Activated CD4-positive, alpha-beta T cell treated with anti-CD3 and anti-CD28 coated beads for 48 hours (primary cell): ENCODE data around the gene KRTAP20-2.

Source experiments
- DNase-seq: peaks from one replicate; pipeline ENCODE4 v3.0.0-alpha.2; 2020

The KRTAP20-2 gene

DNA sequence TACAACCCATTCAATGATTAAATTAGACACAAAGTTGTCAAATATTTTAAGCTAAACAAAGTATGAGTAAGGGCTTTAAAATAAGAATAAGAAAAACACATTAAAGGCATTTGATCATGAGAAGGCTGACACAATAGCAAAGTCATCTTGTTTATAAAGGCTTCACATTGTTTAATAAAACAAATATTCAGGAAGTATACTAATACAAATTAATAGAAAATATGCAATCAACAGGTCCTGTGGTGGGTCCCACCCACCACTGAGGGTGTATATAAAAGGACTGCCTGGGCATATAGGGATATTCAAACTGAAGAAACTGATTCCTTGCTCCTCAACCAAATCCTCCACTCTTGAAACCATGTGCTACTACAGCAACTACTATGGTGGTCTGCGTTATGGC lies at the start of gene KRTAP20-2:
KRTAP20-2 (plus strand) TSS at position 301 of the 400 bp plus-strand sequence; CDS start at position 359, 58 bp downstream.
- DNase-seq: no peak

- DNase-seq: no peak
Observed at GRCh38 chr21:30590297-30590696, 44.7 kb upstream of the KRTAP20-2 start, which contains the start of gene KRTAP22-2. Gene KRTAP22-2, minus strand, starts transcription at chr21:30590397.

DNA sequence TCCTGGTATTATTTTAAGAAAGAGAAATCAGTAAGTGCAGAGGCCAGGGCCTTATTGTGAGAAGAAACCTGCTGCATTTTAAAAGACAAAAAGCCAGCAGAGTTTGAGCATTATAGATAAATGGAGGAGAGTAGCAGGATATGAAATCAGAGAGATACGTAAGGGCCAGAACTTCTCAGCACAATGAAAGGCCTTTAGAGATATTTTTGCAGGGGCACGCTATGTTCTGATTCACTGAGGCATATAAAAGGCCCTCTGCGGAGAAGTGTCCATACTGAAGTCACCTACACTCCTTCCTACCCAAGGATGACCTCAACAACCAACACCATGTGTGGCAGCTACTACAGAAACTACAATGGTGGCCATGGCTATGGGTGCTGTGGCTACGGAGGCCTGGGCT lies 42.9 kb upstream of the KRTAP20-2 start, which contains the start of gene KRTAP6-3:
KRTAP6-3 (plus strand) TSS at position 301 of the 400 bp plus-strand sequence; CDS start at position 307, 6 bp downstream.
- no peak for DNase-seq

GRCh38 chr21:30598802-30599201 lies 36.2 kb upstream of the KRTAP20-2 start, which contains the start of gene KRTAP6-2:
Gene KRTAP6-2, minus strand, starts transcription at chr21:30598902. Its CDS starts 28 bp downstream, at chr21:30598874.
- DNase-seq: no peak

DNA sequence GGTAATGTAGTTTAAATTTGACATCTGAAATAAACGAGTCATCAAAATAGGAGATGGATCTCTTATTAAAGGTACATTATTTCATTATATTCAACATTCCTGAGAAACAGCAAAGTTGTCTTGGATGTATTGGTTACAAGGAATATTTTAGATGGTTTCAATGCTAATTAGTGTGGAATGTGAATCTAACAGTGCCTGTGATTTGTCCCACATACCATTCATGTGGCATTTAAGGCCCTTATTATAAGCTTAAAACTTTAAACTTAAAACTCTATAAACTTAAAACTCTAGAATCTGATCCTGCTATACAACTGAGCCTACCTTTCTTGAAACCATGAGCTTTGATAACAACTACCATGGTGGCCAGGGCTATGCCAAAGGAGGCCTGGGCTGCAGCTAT lies 34.2 kb upstream of the KRTAP20-2 start, which contains the start of gene KRTAP22-1:
KRTAP22-1 (plus strand) TSS at position 301 of the 400 bp plus-strand sequence.
- DNase-seq: no peak

GRCh38 chr21:30605968-30606367 lies 29.0 kb upstream of the KRTAP20-2 start:
- no peak for DNase-seq

DNA sequence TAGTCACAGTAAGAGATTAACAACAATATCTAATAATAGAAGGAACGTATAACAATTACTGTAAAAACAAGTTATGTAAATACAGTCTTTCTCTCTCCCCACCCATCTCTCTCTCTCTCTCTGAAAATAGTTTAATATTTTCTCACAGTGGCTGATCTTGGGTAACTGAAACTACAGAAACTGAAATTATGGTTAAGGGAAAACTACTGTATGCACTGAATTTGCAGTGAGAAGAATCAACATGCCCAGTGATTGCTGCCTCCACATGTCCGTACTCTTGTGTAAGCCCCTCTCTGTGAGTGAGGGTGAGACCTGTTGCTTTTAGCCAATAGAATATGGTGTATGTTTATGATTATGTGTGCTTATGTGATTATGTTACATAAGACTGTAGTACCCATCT lies 22.9 kb upstream of the KRTAP20-2 start:
- no peak for DNase-seq

DNA sequence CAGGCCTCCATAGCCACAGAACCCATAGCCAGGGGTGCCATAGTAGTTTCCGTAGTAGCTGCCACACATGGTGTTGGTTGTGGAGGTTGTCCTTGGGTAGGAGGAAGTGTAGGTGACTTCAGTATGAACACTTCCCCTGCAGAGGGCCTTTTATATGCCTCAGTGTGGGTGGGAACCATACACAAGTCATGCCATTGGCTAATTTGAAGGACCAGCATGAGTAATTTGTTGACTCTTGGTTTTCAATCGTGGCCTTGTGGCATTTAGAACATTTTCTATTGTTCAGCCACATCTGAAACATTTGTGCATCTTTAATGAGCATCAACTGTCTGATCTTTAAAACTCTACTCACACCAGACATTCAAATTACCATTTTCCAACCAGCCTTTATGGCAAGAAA lies 21.2 kb upstream of the KRTAP20-2 start, which contains the start of gene KRTAP6-1:
KRTAP6-1 (minus strand) TSS at position 95 of the 400 bp plus-strand sequence; CDS start at position 69, 26 bp downstream.
- DNase-seq: no peak

GRCh38 chr21:30615199-30615598 lies 19.8 kb upstream of the KRTAP20-2 start:
- no peak for DNase-seq

DNA sequence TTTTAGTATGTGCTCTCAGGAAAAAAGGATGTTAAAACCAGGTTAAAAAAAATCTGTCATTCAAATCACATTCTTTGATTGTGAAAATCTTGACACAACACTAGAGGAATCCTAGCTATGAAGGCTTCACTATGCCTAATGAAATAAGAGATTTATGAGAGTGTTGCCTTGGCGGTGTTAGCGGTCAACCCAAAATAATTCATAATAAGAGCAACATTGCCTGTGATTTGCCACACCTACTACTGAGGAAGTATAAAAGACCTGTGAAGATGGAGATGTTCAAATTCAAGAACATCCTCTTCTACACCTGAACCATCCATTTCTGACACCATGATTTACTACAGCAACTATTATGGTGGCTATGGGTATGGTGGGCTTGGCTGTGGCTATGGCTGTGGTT lies 18.9 kb upstream of the KRTAP20-2 start, which contains the start of gene KRTAP20-1:
KRTAP20-1 (plus strand) TSS at position 301 of the 400 bp plus-strand sequence; CDS start at position 331, 30 bp downstream.
- DNase-seq: no peak

- DNase-seq: no peak
Observed at GRCh38 chr21:30620080-30620479, 14.9 kb upstream of the KRTAP20-2 start.

DNA sequence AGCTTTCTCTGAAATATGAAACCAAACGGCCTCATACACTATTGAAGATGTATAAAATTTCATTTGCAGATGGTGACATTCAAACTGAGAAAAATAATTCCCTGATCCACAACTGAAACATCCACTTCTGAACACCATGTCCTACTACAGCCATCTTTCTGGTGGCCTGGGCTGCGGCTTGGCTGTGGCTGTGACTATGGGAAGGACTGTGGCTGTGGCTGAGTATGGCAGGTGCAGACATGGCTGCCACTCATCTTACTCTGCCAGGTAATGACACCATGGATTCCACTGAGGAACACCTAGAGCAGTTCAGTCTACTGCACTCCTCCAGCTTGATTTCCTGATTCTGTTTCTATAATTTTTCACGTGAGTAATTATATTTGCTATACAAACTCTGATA lies 14.5 kb upstream of the KRTAP20-2 start, which contains the start of gene KRTAP20-4:
KRTAP20-4 (plus strand) TSS at position 106 of the 400 bp plus-strand sequence.
- no peak for DNase-seq

DNA sequence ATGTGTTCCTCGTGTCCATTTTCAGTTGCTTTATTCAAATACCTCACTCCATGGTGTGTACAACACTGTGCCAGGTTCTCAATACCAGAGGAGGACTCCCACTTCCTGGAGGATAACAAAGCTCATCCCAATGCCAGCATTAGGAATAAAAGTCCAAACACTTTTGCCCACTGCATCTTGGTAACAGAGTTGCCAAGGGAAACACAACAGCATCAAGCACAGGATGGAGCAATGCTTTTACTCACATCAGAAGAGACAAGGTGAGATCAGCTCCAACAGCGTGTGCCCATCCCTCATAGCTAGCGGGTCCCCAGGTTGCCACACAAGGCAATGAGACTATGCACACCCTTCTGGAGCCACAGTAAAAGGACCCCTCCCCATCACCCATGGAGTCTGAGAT lies 11.6 kb upstream of the KRTAP20-2 start:
- DNase-seq: no peak

GRCh38 chr21:30625449-30626165 lies 9.4 kb upstream of the KRTAP20-2 start:
- no peak for DNase-seq

GRCh38 chr21:30628109-30628508 lies 6.9 kb upstream of the KRTAP20-2 start:
- no peak for DNase-seq

DNA sequence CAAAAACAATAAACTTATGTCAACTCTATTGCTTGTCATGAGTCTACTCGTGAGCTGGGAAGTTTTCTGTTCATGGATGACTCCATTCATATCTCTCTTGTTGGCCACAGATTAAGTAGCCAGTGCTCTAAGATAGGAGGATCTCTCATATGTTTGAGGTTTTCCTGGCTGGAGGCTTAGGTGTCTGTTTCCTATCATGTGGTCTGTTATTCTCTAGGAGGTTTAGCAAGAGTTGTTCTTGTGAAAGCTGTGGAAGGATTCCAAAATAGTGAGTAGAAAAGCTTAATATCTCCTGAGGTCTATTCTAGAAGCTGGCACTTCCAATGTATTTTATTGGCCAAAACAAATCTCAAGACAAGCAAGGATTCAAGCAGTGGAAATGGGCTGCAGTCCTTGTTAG lies 5.8 kb upstream of the KRTAP20-2 start:
- DNase-seq: no peak

DNA sequence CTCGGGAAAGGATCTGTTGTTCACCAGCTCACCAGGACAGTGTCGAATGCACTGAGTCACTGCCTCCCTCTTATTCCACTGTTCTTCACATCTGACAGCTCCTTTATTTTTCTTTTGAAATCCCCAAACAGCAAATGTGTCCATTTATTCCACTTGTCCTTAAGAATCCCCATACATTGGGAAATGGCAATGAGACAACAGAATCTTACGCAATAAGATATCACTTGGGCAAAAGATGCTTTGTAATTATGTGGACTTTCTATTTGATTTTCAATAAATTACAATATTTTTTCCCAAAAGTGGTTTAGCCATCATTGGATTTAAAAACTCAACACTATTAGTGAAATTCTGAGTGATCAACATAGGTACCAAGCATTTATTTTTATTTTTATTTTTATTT lies 3.7 kb downstream of the KRTAP20-2 start:
- no peak for DNase-seq

GRCh38 chr21:30642564-30642963 lies 7.6 kb downstream of the KRTAP20-2 start, which contains the start of gene KRTAP20-3:
Gene KRTAP20-3, plus strand, starts transcription at chr21:30642864.
- DNase-seq: no peak

- DNase-seq: no peak
Observed at GRCh38 chr21:30646904-30647414, 12.0 kb downstream of the KRTAP20-2 start.

DNA sequence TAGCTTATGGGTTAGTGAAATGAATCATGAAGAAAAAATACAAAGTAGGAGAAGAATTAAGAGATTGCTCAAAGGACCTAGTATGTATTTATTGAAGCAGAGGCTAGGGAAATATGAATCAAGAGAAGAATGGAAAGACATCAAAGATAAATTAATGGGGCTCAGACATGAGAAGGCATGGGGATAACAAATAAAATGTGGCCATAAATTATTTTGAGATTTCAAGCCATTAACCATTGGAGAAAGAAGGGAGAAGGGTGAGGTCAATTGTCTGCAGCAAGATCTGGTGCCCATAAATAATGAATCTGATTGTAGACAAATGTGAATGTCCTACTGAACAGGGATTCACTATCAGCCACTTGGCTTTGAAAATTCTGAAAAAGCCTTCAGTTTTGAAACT lies 17.9 kb downstream of the KRTAP20-2 start:
- no peak for DNase-seq

GRCh38 chr21:30668776-30669175 lies 33.8 kb downstream of the KRTAP20-2 start:
- no peak for DNase-seq

GRCh38 chr21:30672985-30673650 lies 38.1 kb downstream of the KRTAP20-2 start:
- DNase-seq: no peak

DNA sequence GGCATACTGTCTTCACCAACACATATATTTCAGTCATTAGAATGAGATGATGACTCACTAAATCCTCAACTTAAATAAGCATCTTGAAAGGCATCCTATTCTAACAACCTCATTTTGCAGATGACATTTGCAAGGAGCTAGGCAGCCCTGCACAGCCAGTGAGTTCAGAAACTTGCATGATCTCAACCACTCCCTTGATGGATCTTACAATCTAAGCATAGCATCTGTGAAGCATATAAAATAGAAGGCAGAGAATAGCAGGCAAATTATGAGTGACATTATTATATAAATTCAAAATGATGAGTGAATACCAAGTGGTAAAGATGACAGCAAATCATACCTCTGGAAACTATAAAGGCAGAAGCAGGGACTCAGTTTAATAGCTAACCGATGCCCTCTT lies 39.3 kb downstream of the KRTAP20-2 start:
- no peak for DNase-seq
